Hepatocyte (in vitro differentiated cells): ENCODE measurements around the gene CACNA1B.

Source experiments
- EZH2 ChIP-seq: fragments of 200-600 bp; sonication (generic); IDR thresholded peaks from 2 replicates; pipeline ENCODE4 v1.6.1; 2016; ENCODE audit warnings: antibody characterized with exemption, mild to moderate bottlenecking, borderline replicate concordance
- TF ChIP-seq, protein P1 (sequence below): fragments of 200-600 bp; sonication (generic); IDR thresholded peaks from 2 replicates; pipeline ENCODE4 v1.5.1; 2016; ENCODE audit warnings: antibody characterized with exemption, mild to moderate bottlenecking; ENCODE audit not compliant: poor library complexity

DNA sequence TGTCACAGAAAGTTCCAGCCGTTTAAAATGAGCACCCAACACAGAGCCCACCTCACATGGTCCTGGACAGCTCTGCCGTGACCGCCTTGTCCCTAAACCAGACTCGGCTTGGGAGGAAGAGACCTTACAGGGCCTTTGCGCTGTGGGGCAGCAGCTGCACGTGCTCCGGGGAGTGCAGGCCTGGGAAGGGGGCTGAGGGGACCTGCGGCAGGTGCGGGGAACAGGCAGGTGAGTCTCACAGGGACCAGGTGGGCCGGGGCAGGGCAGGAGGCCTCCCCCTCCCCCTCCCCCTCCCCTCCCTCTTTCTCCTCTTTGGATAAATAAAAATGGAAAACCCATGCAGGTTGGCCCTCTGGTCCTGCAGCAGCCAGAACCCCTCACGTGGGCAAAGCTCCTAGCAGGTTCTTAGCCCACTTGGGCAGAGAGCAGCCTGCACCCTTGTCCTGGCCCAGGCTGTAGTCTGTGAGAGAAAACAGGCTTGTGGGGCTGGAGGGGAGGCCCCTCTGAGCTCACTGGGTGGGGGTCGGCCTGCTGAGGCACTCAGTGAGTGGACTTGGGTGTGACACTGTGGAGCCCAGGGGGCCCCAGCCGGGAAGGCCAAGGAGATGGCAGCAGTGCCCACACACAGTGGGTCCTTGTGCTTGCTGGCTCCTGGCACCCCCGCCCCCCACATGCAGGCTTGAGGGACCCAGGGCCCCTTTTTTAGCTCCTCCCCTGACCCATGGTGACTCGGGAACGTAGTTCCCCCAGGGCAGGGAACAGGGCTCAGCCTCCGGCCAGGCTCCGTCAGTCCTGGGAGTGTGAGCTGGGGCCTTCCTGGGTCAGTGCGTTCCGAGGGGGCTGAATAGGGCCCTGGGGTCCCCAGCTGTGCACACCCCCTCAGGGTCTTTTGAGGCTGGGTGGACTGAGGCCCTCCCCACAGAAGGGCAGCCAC, 40.0 kb upstream of the CACNA1B start:
- TF ChIP-seq, protein P1, sequence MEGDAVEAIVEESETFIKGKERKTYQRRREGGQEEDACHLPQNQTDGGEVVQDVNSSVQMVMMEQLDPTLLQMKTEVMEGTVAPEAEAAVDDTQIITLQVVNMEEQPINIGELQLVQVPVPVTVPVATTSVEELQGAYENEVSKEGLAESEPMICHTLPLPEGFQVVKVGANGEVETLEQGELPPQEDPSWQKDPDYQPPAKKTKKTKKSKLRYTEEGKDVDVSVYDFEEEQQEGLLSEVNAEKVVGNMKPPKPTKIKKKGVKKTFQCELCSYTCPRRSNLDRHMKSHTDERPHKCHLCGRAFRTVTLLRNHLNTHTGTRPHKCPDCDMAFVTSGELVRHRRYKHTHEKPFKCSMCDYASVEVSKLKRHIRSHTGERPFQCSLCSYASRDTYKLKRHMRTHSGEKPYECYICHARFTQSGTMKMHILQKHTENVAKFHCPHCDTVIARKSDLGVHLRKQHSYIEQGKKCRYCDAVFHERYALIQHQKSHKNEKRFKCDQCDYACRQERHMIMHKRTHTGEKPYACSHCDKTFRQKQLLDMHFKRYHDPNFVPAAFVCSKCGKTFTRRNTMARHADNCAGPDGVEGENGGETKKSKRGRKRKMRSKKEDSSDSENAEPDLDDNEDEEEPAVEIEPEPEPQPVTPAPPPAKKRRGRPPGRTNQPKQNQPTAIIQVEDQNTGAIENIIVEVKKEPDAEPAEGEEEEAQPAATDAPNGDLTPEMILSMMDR: no peak
- no peak for TF ChIP-seq EZH2
